Psoas muscle (tissue), 8 donors: ENCODE results near the gene CREB3L1. TPM values are rescaled to one million over a fixed set of nuclear protein-coding genes. Genes with fewer than 3 reads are reported as not detected.

Experiments
- ATAC-seq, 4 donors: fragments of 200-7000 bp; cut with Tn5 transposase; one replicate each; pipeline ENCODE4 v1.9.1; 2020; ENCODE audit warnings: moderate library complexity in 3 of 4, mild to moderate bottlenecking in 2 of 4
- DNase-seq, 2 donors: peaks; one replicate each; pipeline ENCODE4 v3.0.0-alpha.2; 2020
- H3K27ac ChIP-seq: fragments of 200-600 bp; one replicate; pipeline ENCODE4 v1.8.0; 2022
- H3K27me3 ChIP-seq, 3 donors: fragments of 200-600 bp in 1 of 3; one replicate each; pipeline versions ENCODE4 v1.6.1 to v1.8.0; 2013 to 2022; ENCODE audit warnings: low read length in 2 of 3, mild to moderate bottlenecking in 2 of 3, moderate library complexity in 1 of 3; ENCODE audit not compliant: insufficient read depth in 3 of 3
- H3K36me3 ChIP-seq, 2 donors: fragments of 200-600 bp in 1 of 2; one replicate each; pipeline versions ENCODE4 v1.6.1 to v1.8.0; 2013 to 2022; ENCODE audit warnings: low read depth in 1 of 2, mild to moderate bottlenecking in 1 of 2, moderate library complexity in 1 of 2; ENCODE audit not compliant: insufficient read depth in 1 of 2
- H3K4me1 ChIP-seq: fragments of 200-600 bp; one replicate; pipeline ENCODE4 v1.8.0; 2022
- H3K4me3 ChIP-seq: fragments of 200-600 bp; one replicate; pipeline ENCODE4 v1.8.0; 2022; ENCODE audit warnings: mild to moderate bottlenecking
- H3K9me3 ChIP-seq: fragments of 200-600 bp; one replicate; pipeline ENCODE4 v1.8.0; 2022
- CTCF ChIP-seq: fragments of 200-600 bp; IDR thresholded peaks from one replicate; pipeline ENCODE4 v1.8.0; 2022; ENCODE audit warnings: antibody characterized with exemption
- WGBS, 3 donors: extraction: QIAGEN DNeasy Blood & Tissue Kit; methylation state at CpG; one replicate each; pipeline versions ENCODE4 v1.1.6 to v1.1.7; 2013; 5-methylcytosine and 5-hydroxymethylcytosine counted together
- intact Hi-C, 2 donors: fragments of 100-400 bp; cut with DNase I; formaldehyde crosslinking; loops; one replicate each; pipeline versions ENCODE4 v1.11.0 to v1.14.2; 2022
- polyA plus RNA-seq, 3 donors: library from polyadenylated mRNA; stranded (reverse); fragments of 200-250 nt; gene quantifications; one replicate each; pipeline ENCODE4 v1.2.3, GENCODE V29; 2013
- total RNA-seq, 4 donors: library from RNA; stranded (reverse); fragmentation: NEBNext Ultra II Directional in 2 of 4; extraction: Animal tissue kit (Norgen Biotek cat#: 25700) in 2 of 4; gene quantifications; one replicate each; pipeline versions ENCODE4 v1.2.1 to v1.2.4, GENCODE V29; 2021 to 2023
- donor health status: healthy with polysubstance abuse.
- donor health status: DM: no; HTN: no; CAD: no; lungs with moderate emphysema.
- donor health status: Bipolar disorder and iron deficiency.
- donor health status: healthy.
- donor health status: DM: yes; HTN: yes; CAD: no.
- donor health status: DM: no; HTN: no; CAD: no.
- donor health status: DM: no; HTN: no; CAD: no.
- donor health status: DM: yes; HTN: yes; CAD: no.

CREB3L1 gene
- total and polyA plus RNA-seq, 7 donors: 1.4 to 6.9 (median 2.2) TPM

- H3K27me3 ChIP-seq: no peaks in the 10 kb centered on the region
- no peak for TF ChIP-seq CTCF
- 67 to 77% (median 67%) methylated on average over 3 of the region's 3 CpGs for WGBS, 3 donors
- H3K27ac ChIP-seq: peak overlapping the region; percentile 98
- DNase-seq: no peak
- H3K4me3 ChIP-seq: peak overlapping the region; percentile 76
- H3K4me1 ChIP-seq: peaks cover 53% of the 10 kb centered on the region
- H3K36me3 ChIP-seq: peaks cover 2 to 35% of the 10 kb centered on the region in 2 donors
- intact Hi-C loops: no loop called here
- no peaks in the 10 kb centered on the region for H3K9me3 ChIP-seq
- ATAC-seq: no peak
These were observed 87.3 kb downstream of the CREB3L1 start for GRCh38 chr11:46364791-46365190.

- Histone ChIP-seq H3K9me3 (no peaks in the 10 kb centered on the region), H3K27ac (peak overlapping the region; percentile 58), H3K4me3 (peak overlapping the region; percentile 16), H3K4me1 (peaks cover 45% of the 10 kb centered on the region), H3K27me3 (no peaks in the 10 kb centered on the region), H3K36me3 (peaks cover 4 to 49% of the 10 kb centered on the region in 2 donors)
- DNase-seq: no peak
- 82 to 85% (median 85%) methylated on average over 14 to 22 of the region's 22 CpGs for WGBS, 3 donors
- intact Hi-C loops: no loop called here
- ATAC-seq: no peak
- no peak for TF ChIP-seq CTCF
These were observed 88.8 kb downstream of the CREB3L1 start for GRCh38 chr11:46366260-46366659.

GRCh38 chr11:46366661-46367161 lies 89.2 kb downstream of the CREB3L1 start:
- peak overlapping the region; percentile 58 for H3K27ac ChIP-seq
- ATAC-seq (no peak), DNase-seq (no peak)
- WGBS, 3 donors: 90 to 92% (median 90%) methylated on average over 29 to 31 of the region's 31 CpGs
- intact Hi-C loops: loop anchor here in 1 of 2 donors (1.0 kb wide), 1 partner anchor 14 kb away; no protein-coding TSS in a partner anchor
- TF ChIP-seq CTCF: no peak
- H3K4me1 ChIP-seq: peaks cover 45% of the 10 kb centered on the region
- H3K27me3 ChIP-seq: no peaks in the 10 kb centered on the region
- H3K9me3 ChIP-seq: no peaks in the 10 kb centered on the region
- peaks cover 4 to 54% of the 10 kb centered on the region in 2 donors for H3K36me3 ChIP-seq
- no peak overlapping the region for H3K4me3 ChIP-seq

DNA sequence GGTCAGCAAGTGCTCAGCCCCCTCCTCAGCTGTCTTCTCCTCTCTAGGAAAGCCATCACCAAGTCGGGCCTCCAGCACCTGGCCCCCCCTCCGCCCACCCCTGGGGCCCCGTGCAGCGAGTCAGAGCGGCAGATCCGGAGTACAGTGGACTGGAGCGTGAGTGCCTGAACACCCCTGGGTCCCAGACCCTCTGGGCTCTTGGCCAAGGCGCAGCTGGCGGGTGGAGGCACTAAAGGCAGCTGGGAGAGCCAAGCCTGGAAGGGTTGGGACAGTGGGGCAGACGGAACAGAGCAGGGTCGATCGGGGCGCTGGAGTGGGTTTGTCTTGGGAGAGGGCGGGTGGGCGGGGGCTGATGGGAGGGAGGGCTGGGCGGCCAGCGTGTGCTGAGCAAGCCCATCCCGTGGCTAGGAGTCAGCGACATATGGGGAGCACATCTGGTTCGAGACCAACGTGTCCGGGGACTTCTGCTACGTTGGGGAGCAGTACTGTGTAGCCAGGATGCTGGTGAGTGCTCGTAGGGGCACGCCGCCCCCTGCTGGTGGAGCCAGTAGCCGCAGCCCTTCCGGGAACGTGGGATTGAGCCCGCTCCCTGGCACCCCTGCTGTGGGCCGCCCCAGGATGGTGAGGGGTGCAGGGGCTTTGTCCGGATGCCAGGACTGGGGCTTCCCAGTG lies 89.9 kb downstream of the CREB3L1 start:
- Histone ChIP-seq H3K9me3 (no peaks in the 10 kb centered on the region), H3K27ac (peak overlapping the region; percentile 58), H3K36me3 (peaks cover 4 to 60% of the 10 kb centered on the region in 2 donors), H3K27me3 (no peaks in the 10 kb centered on the region), H3K4me1 (peaks cover 44% of the 10 kb centered on the region), H3K4me3 (no peak overlapping the region)
- DNase-seq (peak; percentile 78 to 86), ATAC-seq (peak; percentile 35 to 52 (median 46))
- TF ChIP-seq CTCF: peak; percentile 91
- intact Hi-C loops: loop anchor here in 1 of 2 donors (1.0 kb wide), 1 partner anchor 15 kb away; no protein-coding TSS in a partner anchor
- WGBS, 3 donors: 15 to 21% (median 20%) methylated on average over 31 to 32 of the region's 32 CpGs
